Astrocyte (in vitro differentiated cells and primary cell): Measurements from ENCODE around the gene ANGEL2. TPM values are rescaled to one million over a fixed set of nuclear protein-coding genes. Genes with fewer than 3 reads are reported as not detected.

Experiments used
- DNase-seq: peaks from one replicate; pipeline ENCODE4 v3.0.0-alpha.2; 2010; ENCODE audit warnings: low read depth
- FAIRE-seq: peaks from 2 replicates; lab custom pipeline; 2011; peaks lifted over from hg19 to GRCh38; lab: Jason Lieb, UNC
- H2AFZ ChIP-seq: 2 replicates; pipeline ENCODE4 v1.6.0; 2012; ENCODE audit warnings: low read depth, low read length, inconsistent platforms
- H3K27ac ChIP-seq: 2 replicates; pipeline ENCODE4 v1.5.1; 2011; ENCODE audit warnings: low read depth, low read length, inconsistent platforms
- H3K27me3 ChIP-seq: 2 replicates; pipeline ENCODE4 v1.6.0; 2011; ENCODE audit warnings: low read length, inconsistent platforms; ENCODE audit not compliant: insufficient read depth
- H3K36me3 ChIP-seq: 2 replicates; pipeline ENCODE4 v1.5.1; 2011; ENCODE audit warnings: low read length, inconsistent platforms; ENCODE audit not compliant: insufficient read depth
- H3K4me1 ChIP-seq: 2 replicates; pipeline ENCODE4 v1.5.1; 2011; ENCODE audit warnings: low read length, inconsistent platforms; ENCODE audit not compliant: insufficient read depth
- H3K4me2 ChIP-seq: 2 replicates; pipeline ENCODE4 v1.6.0; 2012; ENCODE audit warnings: low read length, inconsistent platforms
- H3K4me3 ChIP-seq: 2 replicates; pipeline ENCODE4 v1.5.1; 2011; ENCODE audit warnings: low read depth, mild to moderate bottlenecking, low read length, inconsistent platforms; ENCODE audit not compliant: insufficient read depth
- H3K79me2 ChIP-seq: 2 replicates; pipeline ENCODE4 v1.6.0; 2012; ENCODE audit warnings: mild to moderate bottlenecking, low read length, inconsistent platforms; ENCODE audit not compliant: insufficient read depth
- H3K9ac ChIP-seq: 2 replicates; pipeline ENCODE4 v1.6.0; 2012; ENCODE audit warnings: mild to moderate bottlenecking, low read length, inconsistent platforms
- H3K9me3 ChIP-seq: 2 replicates; pipeline ENCODE4 v1.5.1; 2012; ENCODE audit warnings: low read depth, mild to moderate bottlenecking, low read length, inconsistent platforms; ENCODE audit not compliant: insufficient read depth
- H4K20me1 ChIP-seq: 2 replicates; pipeline ENCODE4 v1.6.0; 2012; ENCODE audit warnings: low read length, inconsistent platforms; ENCODE audit not compliant: insufficient read depth
- H3K27ac Mint-ChIP-seq: one replicate; pipeline ENCODE4 v1.8.0; 2021; ENCODE audit warnings: mild to moderate bottlenecking, mixed read lengths; ENCODE audit not compliant: unreplicated experiment
- H3K27me3 Mint-ChIP-seq: one replicate; pipeline ENCODE4 v1.8.0; 2021; ENCODE audit warnings: low read depth, mixed read lengths; ENCODE audit not compliant: unreplicated experiment
- H3K36me3 Mint-ChIP-seq: one replicate; pipeline ENCODE4 v1.8.0; 2021; ENCODE audit warnings: low read depth, mixed read lengths; ENCODE audit not compliant: unreplicated experiment
- H3K4me1 Mint-ChIP-seq: one replicate; pipeline ENCODE4 v1.8.0; 2021; ENCODE audit warnings: low read depth, mixed read lengths; ENCODE audit not compliant: unreplicated experiment
- H3K4me3 Mint-ChIP-seq: one replicate; pipeline ENCODE4 v1.8.0; 2021; ENCODE audit warnings: mild to moderate bottlenecking, moderate library complexity, mixed read lengths; ENCODE audit not compliant: unreplicated experiment
- H3K9me3 Mint-ChIP-seq: one replicate; pipeline ENCODE4 v1.8.0; 2021; ENCODE audit warnings: mild to moderate bottlenecking, mixed read lengths; ENCODE audit not compliant: unreplicated experiment
- EZH2 ChIP-seq: IDR thresholded peaks from 2 replicates; pipeline ENCODE4 v1.6.1; 2012; ENCODE audit warnings: mild to moderate bottlenecking, low read length, inconsistent platforms; ENCODE audit not compliant: insufficient read depth
- total RNA-seq: library from RNA; stranded (reverse); gene quantifications from 2 replicates; pipeline ENCODE4 v1.2.1, GENCODE V29; 2021
- TF ChIP-seq, protein P1 (sequence below): IDR thresholded peaks from 2 replicates; pipeline ENCODE4 v1.5.1; 2011; ENCODE audit warnings: low read depth, mild to moderate bottlenecking, inconsistent platforms, low read length, moderate library complexity; ENCODE audit not compliant: insufficient read depth

ANGEL2 gene
- total RNA-seq, 1 donor from 2014 or later = 21.6 TPM

- Mint-ChIP-seq H3K4me1 (peaks cover 12% of the 10 kb centered on the region), H3K36me3 (peaks cover 17% of the 10 kb centered on the region), H3K9me3 (peaks cover 5% of the 10 kb centered on the region), H3K27ac (peak overlapping the region; percentile 50), H3K4me3 (no peak overlapping the region), H3K27me3 (peaks cover 12% of the 10 kb centered on the region)
- Histone ChIP-seq H3K9ac (peak overlapping the region; percentile 45), H3K27ac (peak overlapping the region; percentile 69), H4K20me1 (no peaks in the 10 kb centered on the region), H3K9me3 (no peaks in the 10 kb centered on the region), H3K4me1 (peaks cover 10% of the 10 kb centered on the region), H3K4me2 (peak overlapping the region; percentile 38), H3K4me3 (no peak overlapping the region), H3K36me3 (no peaks in the 10 kb centered on the region), H2AFZ (no peak overlapping the region), H3K27me3 (no peaks in the 10 kb centered on the region), H3K79me2 (no peaks in the 10 kb centered on the region)
- FAIRE-seq (no peak), DNase-seq (peak; percentile 85)
- no peak for TF ChIP-seq EZH2
- TF ChIP-seq, protein P1, sequence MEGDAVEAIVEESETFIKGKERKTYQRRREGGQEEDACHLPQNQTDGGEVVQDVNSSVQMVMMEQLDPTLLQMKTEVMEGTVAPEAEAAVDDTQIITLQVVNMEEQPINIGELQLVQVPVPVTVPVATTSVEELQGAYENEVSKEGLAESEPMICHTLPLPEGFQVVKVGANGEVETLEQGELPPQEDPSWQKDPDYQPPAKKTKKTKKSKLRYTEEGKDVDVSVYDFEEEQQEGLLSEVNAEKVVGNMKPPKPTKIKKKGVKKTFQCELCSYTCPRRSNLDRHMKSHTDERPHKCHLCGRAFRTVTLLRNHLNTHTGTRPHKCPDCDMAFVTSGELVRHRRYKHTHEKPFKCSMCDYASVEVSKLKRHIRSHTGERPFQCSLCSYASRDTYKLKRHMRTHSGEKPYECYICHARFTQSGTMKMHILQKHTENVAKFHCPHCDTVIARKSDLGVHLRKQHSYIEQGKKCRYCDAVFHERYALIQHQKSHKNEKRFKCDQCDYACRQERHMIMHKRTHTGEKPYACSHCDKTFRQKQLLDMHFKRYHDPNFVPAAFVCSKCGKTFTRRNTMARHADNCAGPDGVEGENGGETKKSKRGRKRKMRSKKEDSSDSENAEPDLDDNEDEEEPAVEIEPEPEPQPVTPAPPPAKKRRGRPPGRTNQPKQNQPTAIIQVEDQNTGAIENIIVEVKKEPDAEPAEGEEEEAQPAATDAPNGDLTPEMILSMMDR = no peak
Observed at GRCh38 chr1:212980123-212980785, 35.4 kb downstream of the ANGEL2 start.

GRCh38 chr1:212979340-212980122 lies 36.1 kb downstream of the ANGEL2 start:
- no peaks in the 10 kb centered on the region for H4K20me1 ChIP-seq
- FAIRE-seq = no peak
- H3K9ac ChIP-seq = peak overlapping the region; percentile 45
- Mint-ChIP-seq H3K4me3 (no peak overlapping the region), H3K4me1 (peaks cover 12% of the 10 kb centered on the region), H3K9me3 (peaks cover 5% of the 10 kb centered on the region), H3K27me3 (peaks cover 12% of the 10 kb centered on the region), H3K36me3 (peaks cover 22% of the 10 kb centered on the region), H3K27ac (no peak overlapping the region)
- H3K27ac ChIP-seq = peak overlapping the region; percentile 19
- H3K36me3 ChIP-seq = no peaks in the 10 kb centered on the region
- no peak overlapping the region for H2AFZ ChIP-seq
- no peaks in the 10 kb centered on the region for H3K79me2 ChIP-seq
- TF ChIP-seq, protein P1 = peak; percentile 4
- no peak for TF ChIP-seq EZH2
- no peaks in the 10 kb centered on the region for H3K9me3 ChIP-seq
- peaks cover 10% of the 10 kb centered on the region for H3K4me1 ChIP-seq
- no peak overlapping the region for H3K4me3 ChIP-seq
- no peak for DNase-seq
- no peaks in the 10 kb centered on the region for H3K27me3 ChIP-seq
- H3K4me2 ChIP-seq = no peak overlapping the region
